K562 (cell line): ENCODE data around the gene KYAT1. TPM values are rescaled to one million over a fixed set of nuclear protein-coding genes. Genes with fewer than 3 reads are reported as not detected.
A peak's percentile ranks its signal among the peaks of the same experiment; 100 is the strongest.

Experiments used
- MBD2 ChIP-seq: sonication (generic); IDR thresholded peaks from 2 replicates; pipeline ENCODE4 v1.6.1; 2016; ENCODE audit warnings: low read depth, borderline replicate concordance
- NBN ChIP-seq: fragments of 450-650 bp; IDR thresholded peaks from 2 replicates; pipeline ENCODE4 v1.6.1; 2016; ENCODE audit warnings: low read depth, mild to moderate bottlenecking
- NCOA1 ChIP-seq: fragments of 450-650 bp; IDR thresholded peaks from 2 replicates; pipeline ENCODE4 v1.6.1; 2016; ENCODE audit warnings: low read depth
- NR2F6 ChIP-seq: fragments of 450-650 bp; formaldehyde crosslinking; IDR thresholded peaks from 2 replicates; pipeline ENCODE4 v1.4.0; 2020; ENCODE audit warnings: mild to moderate bottlenecking
- POLR3A ChIP-seq: IDR thresholded peaks from 2 replicates; pipeline ENCODE4 v1.6.1; 2011; ENCODE audit warnings: borderline replicate concordance, mild to moderate bottlenecking, moderate library complexity; ENCODE audit not compliant: insufficient read length, insufficient read depth; ENCODE audit errors: extremely low read depth
- RBM15 ChIP-seq: fragments of 200-400 bp; formaldehyde crosslinking; IDR thresholded peaks from 2 replicates; pipeline ENCODE4 v1.6.1; 2018; ENCODE audit warnings: mild to moderate bottlenecking, low read length, moderate library complexity; ENCODE audit not compliant: insufficient read depth
- RBM17 ChIP-seq: fragments of 200-400 bp; formaldehyde crosslinking; IDR thresholded peaks from 2 replicates; pipeline ENCODE4 v1.6.1; 2017; ENCODE audit warnings: low read depth, mild to moderate bottlenecking, low read length, borderline replicate concordance
- SIN3B ChIP-seq: fragments of 450-650 bp; IDR thresholded peaks from 2 replicates; pipeline ENCODE4 v1.6.1; 2017; ENCODE audit warnings: low read depth, mild to moderate bottlenecking, moderate library complexity
- TARDBP ChIP-seq: fragments of 450-650 bp; IDR thresholded peaks from 2 replicates; pipeline ENCODE4 v1.6.1; 2016
- ZNF699 ChIP-seq: fragments of 250-450 bp; sonication (Bioruptor Pico); IDR thresholded peaks from 2 replicates; pipeline ENCODE4 v1.8.0; 2021; ENCODE audit warnings: mild to moderate bottlenecking, moderate library complexity; ENCODE audit not compliant: insufficient replicate concordance
- polyA plus RNA-seq, 8 experiments: library from polyadenylated mRNA; depleted of rRNA in 4 of 8; stranded (reverse) in 5 of 8; unstranded in 3 of 8; fragments of >200 nt; fragmentation: Nextera tagmentation in 2 of 8; fragmentation: Illumina TruSeq in 1 of 8; extraction: Ambion mirVana in 2 of 8; extraction: Trizol in 1 of 8; gene quantifications; 2 replicates each; pipeline versions ENCODE4 v1.2.1 to v1.2.3, GENCODE V29; 2011 to 2014; ENCODE audit warnings: inconsistent platforms in 1 of 8, missing spikeins in 1 of 8
- total RNA-seq, 7 experiments: library from RNA; depleted of rRNA in 6 of 7; stranded (reverse); fragments of >200 nt in 6 of 7; fragmentation: Illumina TruSeq in 2 of 7; extraction: Trizol in 2 of 7; gene quantifications; 2 replicates each; pipeline versions ENCODE4 v1.2.1 to v1.2.3, GENCODE V29; 2011 to 2021; ENCODE audit warnings: low replicate concordance in 1 of 7
- TF ChIP-seq, protein P1 (sequence below): fragments of 450-650 bp; IDR thresholded peaks from 2 replicates; pipeline ENCODE4 v1.7.1; 2018; ENCODE audit warnings: mild to moderate bottlenecking, low read depth; ENCODE audit not compliant: partially characterized antibody
- TF ChIP-seq, protein P2 (sequence below): sonication (generic); formaldehyde crosslinking; IDR thresholded peaks from 2 replicates; pipeline ENCODE4 v1.9.0; 2022; ENCODE audit warnings: mild to moderate bottlenecking, missing genetic modification reagents
- TF ChIP-seq, protein P3 (sequence below), 2 experiments: fragments of 200-800 bp in 1 of 2; sonication (Bioruptor generic) in 1 of 2; sonication (generic) in 1 of 2; formaldehyde crosslinking in 1 of 2; IDR thresholded peaks in 1 of 2; conservative IDR thresholded peaks in 1 of 2; 2 replicates each; pipeline versions ENCODE4 v1.5.0 to v1.6.1; 2016 to 2020; ENCODE audit warnings: missing compliant biosample characterization in 1 of 2, missing genetic modification characterization in 1 of 2, missing genetic modification reagents in 1 of 2
- TF ChIP-seq, protein P4 (sequence below): fragments of 250-450 bp; sonication (Bioruptor Pico); IDR thresholded peaks from 2 replicates; pipeline ENCODE4 v1.8.0; 2022; ENCODE audit warnings: inconsistent platforms
- TF ChIP-seq, protein P5 (sequence below): fragments of 450-650 bp; formaldehyde crosslinking; IDR thresholded peaks from 2 replicates; pipeline ENCODE4 v1.4.0; 2022; ENCODE audit warnings: missing genetic modification characterization
- TF ChIP-seq, protein P6 (sequence below), 3 experiments: IDR thresholded peaks in 2 of 3; conservative IDR thresholded peaks in 1 of 3; 2 replicates each; pipeline ENCODE4 v1.5.1; 2011 to 2012; ENCODE audit warnings: low read length in 3 of 3, mild to moderate bottlenecking in 3 of 3, control low read depth in 2 of 3, improper control_type of control experiment in 1 of 3, inconsistent platforms in 1 of 3, low read depth in 1 of 3, mixed read lengths in 1 of 3, moderate library complexity in 1 of 3; ENCODE audit not compliant: insufficient read depth in 2 of 3

Gene KYAT1
- total and polyA plus RNA-seq, 9 of the 15 experiments (the other 6 are each of a cell fraction or from before 2014, with no cell fraction given): 6.4 to 16.8 (median 11.1) TPM

DNA sequence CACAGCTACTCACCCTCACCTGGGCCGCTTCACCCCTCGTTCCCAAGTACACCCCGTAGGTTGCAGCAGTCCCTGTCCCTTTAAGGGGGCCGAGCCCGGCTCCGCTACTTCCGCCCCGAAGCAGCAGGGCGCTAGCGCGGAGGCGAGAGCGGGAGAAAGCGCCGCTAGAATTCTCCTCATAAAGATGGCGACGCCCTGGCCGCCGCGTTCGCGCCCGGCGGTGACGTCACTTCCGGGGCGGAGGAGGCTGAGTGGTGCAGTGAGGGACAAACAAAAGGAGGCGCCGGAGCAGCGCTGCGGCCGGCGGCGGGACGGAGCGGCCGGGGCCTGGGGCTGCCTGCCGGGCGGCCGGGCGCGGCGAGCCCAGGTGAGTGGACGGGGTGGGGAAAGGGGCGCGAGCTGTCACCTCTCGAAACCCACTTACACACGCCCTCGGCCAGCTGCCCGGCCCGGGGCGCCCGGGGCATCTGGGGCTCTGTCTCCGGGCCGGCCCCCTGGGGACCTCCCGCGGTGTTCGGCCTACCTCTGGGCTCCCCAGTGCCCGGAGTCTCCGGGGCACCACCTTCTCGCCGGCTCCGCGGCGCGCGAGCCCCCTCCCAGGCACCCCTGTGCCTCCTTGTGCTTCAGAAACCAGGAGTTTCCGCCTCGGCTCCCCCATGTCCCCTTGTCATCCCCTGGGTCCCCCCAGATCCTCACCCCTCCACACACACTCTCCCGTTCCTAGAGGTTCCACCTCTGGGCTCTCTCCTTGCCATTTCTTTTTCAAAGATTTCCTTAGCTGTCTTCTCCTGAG lies at the start of gene KYAT1, which contains the start of gene LRRC8A (continued):
- no peak for TF ChIP-seq RBM17
- TF ChIP-seq, protein P1, sequence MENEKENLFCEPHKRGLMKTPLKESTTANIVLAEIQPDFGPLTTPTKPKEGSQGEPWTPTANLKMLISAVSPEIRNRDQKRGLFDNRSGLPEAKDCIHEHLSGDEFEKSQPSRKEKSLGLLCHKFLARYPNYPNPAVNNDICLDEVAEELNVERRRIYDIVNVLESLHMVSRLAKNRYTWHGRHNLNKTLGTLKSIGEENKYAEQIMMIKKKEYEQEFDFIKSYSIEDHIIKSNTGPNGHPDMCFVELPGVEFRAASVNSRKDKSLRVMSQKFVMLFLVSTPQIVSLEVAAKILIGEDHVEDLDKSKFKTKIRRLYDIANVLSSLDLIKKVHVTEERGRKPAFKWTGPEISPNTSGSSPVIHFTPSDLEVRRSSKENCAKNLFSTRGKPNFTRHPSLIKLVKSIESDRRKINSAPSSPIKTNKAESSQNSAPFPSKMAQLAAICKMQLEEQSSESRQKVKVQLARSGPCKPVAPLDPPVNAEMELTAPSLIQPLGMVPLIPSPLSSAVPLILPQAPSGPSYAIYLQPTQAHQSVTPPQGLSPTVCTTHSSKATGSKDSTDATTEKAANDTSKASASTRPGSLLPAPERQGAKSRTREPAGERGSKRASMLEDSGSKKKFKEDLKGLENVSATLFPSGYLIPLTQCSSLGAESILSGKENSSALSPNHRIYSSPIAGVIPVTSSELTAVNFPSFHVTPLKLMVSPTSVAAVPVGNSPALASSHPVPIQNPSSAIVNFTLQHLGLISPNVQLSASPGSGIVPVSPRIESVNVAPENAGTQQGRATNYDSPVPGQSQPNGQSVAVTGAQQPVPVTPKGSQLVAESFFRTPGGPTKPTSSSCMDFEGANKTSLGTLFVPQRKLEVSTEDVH: peak; percentile 80
- TF ChIP-seq, protein P2, sequence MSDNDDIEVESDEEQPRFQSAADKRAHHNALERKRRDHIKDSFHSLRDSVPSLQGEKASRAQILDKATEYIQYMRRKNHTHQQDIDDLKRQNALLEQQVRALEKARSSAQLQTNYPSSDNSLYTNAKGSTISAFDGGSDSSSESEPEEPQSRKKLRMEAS (CRISPR knock-in tag): no peak; the same call in 1 of the 2 replicates
- TF ChIP-seq, protein P3, sequence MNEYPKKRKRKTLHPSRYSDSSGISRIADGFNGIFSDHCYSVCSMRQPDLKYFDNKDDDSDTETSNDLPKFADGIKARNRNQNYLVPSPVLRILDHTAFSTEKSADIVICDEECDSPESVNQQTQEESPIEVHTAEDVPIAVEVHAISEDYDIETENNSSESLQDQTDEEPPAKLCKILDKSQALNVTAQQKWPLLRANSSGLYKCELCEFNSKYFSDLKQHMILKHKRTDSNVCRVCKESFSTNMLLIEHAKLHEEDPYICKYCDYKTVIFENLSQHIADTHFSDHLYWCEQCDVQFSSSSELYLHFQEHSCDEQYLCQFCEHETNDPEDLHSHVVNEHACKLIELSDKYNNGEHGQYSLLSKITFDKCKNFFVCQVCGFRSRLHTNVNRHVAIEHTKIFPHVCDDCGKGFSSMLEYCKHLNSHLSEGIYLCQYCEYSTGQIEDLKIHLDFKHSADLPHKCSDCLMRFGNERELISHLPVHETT (CRISPR knock-in tag; conservative IDR thresholded peaks at IDR 0.05 in 1 of 2, IDR thresholded peaks at IDR 0.05 in 1 of 2): peak in 1 of 2 experiments; percentile 91; a peak in 2 of 4 replicates
- TF ChIP-seq NBN: peak; percentile 89; the same call in 1 of the 2 replicates
- TF ChIP-seq RBM15: no peak
- TF ChIP-seq, protein P4, sequence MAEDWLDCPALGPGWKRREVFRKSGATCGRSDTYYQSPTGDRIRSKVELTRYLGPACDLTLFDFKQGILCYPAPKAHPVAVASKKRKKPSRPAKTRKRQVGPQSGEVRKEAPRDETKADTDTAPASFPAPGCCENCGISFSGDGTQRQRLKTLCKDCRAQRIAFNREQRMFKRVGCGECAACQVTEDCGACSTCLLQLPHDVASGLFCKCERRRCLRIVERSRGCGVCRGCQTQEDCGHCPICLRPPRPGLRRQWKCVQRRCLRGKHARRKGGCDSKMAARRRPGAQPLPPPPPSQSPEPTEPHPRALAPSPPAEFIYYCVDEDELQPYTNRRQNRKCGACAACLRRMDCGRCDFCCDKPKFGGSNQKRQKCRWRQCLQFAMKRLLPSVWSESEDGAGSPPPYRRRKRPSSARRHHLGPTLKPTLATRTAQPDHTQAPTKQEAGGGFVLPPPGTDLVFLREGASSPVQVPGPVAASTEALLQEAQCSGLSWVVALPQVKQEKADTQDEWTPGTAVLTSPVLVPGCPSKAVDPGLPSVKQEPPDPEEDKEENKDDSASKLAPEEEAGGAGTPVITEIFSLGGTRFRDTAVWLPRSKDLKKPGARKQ: no peak
- peak; percentile 93 for TF ChIP-seq MBD2
- no peak for TF ChIP-seq ZNF699 (CRISPR knock-in tag)
- peak; percentile 91 for TF ChIP-seq NCOA1
- peak; percentile 70 for TF ChIP-seq SIN3B
- TF ChIP-seq POLR3A: no peak
- TF ChIP-seq, protein P5, sequence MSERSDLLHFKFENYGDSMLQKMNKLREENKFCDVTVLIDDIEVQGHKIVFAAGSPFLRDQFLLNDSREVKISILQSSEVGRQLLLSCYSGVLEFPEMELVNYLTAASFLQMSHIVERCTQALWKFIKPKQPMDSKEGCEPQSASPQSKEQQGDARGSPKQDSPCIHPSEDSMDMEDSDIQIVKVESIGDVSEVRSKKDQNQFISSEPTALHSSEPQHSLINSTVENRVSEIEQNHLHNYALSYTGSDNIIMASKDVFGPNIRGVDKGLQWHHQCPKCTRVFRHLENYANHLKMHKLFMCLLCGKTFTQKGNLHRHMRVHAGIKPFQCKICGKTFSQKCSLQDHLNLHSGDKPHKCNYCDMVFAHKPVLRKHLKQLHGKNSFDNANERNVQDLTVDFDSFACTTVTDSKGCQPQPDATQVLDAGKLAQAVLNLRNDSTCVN: no peak
- TF ChIP-seq, protein P6, sequence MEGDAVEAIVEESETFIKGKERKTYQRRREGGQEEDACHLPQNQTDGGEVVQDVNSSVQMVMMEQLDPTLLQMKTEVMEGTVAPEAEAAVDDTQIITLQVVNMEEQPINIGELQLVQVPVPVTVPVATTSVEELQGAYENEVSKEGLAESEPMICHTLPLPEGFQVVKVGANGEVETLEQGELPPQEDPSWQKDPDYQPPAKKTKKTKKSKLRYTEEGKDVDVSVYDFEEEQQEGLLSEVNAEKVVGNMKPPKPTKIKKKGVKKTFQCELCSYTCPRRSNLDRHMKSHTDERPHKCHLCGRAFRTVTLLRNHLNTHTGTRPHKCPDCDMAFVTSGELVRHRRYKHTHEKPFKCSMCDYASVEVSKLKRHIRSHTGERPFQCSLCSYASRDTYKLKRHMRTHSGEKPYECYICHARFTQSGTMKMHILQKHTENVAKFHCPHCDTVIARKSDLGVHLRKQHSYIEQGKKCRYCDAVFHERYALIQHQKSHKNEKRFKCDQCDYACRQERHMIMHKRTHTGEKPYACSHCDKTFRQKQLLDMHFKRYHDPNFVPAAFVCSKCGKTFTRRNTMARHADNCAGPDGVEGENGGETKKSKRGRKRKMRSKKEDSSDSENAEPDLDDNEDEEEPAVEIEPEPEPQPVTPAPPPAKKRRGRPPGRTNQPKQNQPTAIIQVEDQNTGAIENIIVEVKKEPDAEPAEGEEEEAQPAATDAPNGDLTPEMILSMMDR (IDR thresholded peaks at IDR 0.05 in 2 of 3, conservative IDR thresholded peaks at IDR 0.05 in 1 of 3; ENCODE audit: insufficient read depth in 2 of 3, low read depth in 1 of 3, low read length in 3 of 3): peak; percentile 8 to 32 (median 9); a peak in 3 of 6 replicates
- TF ChIP-seq TARDBP: no peak; the same call in 1 of the 2 replicates
- no peak for TF ChIP-seq NR2F6 (CRISPR knock-in tag)
